DOHH2 (cell line): ENCODE results near the gene ZNF132.

Experiments used
- CTCF ChIP-seq: fragments of 200-600 bp; sonication (generic); IDR thresholded peaks from one replicate; pipeline ENCODE4 v1.5.1; 2014; ENCODE audit warnings: antibody characterized with exemption, mild to moderate bottlenecking, low read depth, low read length; ENCODE audit not compliant: poor library complexity, severe bottlenecking
- EZH2phosphoT487 ChIP-seq: fragments of 200-600 bp; sonication (generic); IDR thresholded peaks from 2 replicates; pipeline ENCODE4 v1.6.1; 2017; ENCODE audit warnings: borderline replicate concordance, mild to moderate bottlenecking, antibody characterized with exemption, low read length, moderate library complexity, mixed read lengths

- no peak for TF ChIP-seq CTCF
- TF ChIP-seq EZH2phosphoT487, result no peak
Measured at GRCh38 chr19:58476498-58477015, 36.6 kb upstream of the ZNF132 start.
